NCI-H82 (cell line): ENCODE data around the gene ZNF587B.
A peak's percentile ranks its signal among the peaks of the same experiment; 100 is the strongest.
"Not testable (repeated sequence)": the region's sequence is repeated elsewhere in the genome, so short reads cannot be mapped to it uniquely, and the experiment has no call there.

Source experiments
- DNase-seq: peaks from one replicate; lab custom pipeline; 2025; lab: John Stamatoyannopoulos, UW

Gene ZNF587B

DNA sequence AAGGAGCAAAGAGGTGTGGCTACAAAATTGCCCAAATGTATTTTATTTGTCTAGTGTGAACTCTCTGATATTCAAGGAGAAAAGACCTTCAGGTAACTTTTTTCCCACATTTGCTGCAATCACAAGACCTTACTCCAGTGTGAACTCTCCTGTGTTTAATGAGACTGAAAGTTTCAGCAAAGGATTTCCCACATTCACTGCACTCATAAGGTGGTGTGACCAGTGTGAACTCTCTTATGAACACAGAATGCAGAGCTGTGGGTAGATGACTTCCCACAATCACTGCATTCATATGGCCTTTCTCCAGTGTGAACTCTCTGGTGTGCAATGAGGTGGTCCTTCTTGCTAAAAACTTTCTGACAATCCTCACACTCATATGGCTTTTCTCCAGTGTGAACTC is 42.4 kb downstream of the ZNF587B start:
- DNase-seq, result no peak

DNA sequence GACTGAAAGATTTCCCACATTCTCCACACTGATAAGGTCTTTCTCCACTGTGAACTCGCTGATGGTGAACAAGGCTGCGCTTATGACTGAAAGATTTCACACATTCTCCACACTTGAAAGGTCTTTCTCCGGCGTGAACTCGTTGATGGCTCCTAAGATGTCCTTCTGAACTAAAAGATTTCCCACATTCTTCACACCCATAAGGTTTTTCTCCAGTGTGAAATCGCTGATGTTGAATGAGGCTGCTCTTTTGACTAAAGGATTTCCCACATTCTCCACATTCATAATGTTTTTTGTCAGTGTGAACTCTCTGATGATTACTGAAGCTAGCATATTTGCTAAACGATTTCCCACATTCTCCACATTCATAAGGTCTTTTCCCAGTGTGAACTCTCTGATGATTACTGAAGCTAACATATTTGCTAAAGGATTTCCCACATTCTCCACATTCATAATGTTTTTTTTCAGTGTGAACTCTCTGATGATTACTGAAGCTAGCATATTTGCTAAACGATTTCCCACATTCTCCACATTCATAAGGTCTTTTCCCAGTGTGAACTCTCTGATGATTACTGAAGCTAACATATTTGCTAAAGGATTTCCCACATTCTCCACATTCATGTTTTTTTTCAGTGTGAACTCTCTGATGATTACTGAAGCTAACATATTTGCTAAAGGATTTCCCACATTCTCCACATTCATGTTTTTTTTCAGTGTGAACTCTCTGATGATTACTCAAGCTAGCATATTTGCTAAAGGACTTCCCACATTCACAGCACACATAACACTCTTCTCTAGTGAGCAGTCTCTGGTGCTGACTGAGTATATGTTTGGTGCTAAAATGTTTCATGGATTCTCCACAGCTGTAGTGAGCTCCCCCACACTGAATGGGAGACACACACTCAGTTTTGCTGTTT is 44.0 kb downstream of the ZNF587B start:
- DNase-seq, result not testable (repeated sequence)

DNA sequence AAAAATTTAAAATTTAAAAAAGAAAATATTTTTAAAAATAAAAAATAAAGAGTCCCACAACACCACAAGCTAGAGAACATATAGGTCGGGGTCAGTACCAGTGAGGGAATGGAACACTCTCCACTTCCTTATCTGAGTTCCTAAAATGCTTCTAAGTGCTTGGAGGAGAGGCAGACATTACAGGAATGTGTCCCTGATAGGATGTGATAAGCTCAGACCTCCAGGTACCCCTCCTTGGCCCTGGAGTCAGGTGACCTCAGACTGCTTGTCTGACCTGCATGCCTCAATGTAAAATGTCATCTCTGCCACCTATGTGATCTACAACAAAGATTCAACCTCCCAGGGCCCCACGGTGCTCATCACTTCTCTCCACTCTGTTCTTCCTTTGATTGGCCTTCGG is 55.9 kb downstream of the ZNF587B start:
- DNase-seq, result no peak

DNA sequence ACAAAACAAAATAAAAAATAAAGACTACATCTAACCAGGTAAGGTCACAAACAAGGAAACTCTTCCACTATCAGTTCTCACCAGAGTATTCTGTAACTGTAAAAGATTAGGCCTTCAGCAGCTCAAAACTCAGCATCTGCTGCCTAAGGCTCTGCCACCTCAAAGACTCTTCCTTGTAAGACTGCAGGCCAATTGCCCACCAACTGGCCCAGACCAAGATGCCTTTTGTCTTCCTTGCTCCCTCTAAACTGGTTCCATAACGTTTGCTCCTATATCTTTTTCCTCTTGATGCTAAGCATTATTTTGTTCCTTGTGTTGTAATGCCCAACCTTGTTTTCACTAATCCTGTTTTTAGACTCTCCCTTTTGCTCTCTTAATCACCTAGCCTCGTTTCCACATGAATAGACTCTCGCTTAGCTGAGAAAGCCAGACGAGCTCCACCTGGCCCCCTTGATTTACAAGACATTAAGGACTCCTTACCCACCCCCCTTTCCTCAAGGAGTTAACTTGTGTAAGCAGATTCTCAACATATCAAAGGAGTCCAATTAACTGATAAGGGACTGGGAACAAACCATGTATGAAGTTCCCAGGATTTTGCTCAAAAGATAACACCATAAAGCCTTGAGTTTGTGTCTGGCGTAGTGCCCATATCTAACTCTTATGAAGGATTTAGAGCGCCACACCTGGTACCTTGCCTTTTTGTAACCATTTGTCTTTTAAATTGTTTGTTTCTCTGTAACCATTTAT is 57.3 kb downstream of the ZNF587B start:
- DNase-seq, result peak; percentile 78

DNA sequence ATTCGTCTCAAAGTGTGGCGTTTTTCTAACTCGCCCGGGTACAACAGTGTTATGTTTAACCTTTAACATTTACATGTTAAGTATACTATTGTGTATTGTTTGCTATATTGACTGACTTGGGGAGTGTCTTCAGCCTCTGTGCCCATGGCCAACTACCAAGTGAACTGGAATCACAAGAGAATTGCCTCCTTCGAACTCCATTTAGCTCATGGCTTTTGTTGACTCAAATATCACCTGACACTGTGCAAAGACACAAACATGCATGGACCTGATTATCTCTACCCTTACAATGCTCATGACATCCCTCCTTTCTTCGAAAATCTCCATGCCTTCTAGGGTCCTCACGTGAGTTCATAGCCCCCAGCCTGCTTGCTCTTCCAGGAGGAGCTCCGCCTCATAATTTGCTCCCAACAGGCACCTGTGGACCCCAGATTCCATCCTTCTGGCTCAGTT is 58.0 kb downstream of the ZNF587B start:
- DNase-seq, result no peak

DNA sequence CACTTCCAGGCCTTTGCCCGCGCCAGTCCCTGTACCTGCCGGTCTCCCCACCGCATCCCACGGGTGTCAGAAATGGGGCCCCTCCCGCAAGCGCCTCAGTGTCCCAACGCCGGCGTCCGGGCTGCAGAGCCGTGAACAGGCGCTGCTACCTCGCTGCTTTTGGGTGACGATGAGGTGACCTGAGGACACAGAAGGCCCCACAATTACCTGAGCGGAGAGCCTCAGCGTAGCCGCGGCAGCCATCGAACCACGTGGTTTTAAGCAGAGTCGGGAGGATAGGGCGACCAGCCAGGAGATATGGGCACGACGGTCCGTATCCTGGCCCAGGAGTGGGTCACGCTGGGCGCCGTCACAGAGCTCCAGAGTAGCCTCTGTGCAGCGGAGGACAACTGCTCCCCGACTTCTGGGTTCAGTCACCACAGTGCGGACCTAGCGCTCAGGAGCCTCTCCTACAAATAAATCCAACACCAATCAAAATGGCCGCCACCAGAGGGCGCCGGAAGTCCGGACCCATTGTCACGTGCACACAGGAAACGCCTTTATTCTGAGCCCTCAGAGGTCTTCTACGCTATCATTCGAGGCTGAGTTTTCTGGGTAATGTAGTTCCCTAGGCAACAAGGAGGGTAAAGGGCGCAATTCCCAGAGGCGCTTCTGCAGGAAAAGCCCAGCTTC is 58.6 kb downstream of the ZNF587B start, which contains the start of gene ZNF814:
Gene ZNF814, minus strand, starts transcription at position 478 of the 672 bp plus-strand sequence. Its CDS starts 235 bp downstream, at position 243.
- peak; percentile 96 for DNase-seq

DNA sequence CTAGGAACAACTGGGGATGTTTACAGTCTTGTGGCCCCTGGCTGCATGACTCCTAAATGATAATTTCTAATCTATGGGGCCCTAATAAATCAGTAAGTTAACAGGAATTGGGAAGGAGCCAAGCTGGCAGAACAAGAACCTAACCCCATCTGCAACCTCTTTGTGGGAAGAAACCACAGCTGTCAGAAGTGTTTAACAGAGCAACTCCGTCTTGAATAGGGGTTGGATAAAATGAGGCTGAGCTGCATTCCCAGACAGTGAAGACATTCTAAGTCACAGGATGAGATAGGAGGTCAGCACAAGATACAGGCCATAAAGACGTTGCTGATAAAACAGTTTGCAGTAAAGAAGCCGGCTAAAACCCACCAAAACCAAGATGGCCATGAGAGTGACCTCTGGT is 60.6 kb downstream of the ZNF587B start:
- DNase-seq, result not testable (repeated sequence)
